Measurements from ENCODE around the gene XPO1. TPM values are rescaled to one million over a fixed set of nuclear protein-coding genes. Genes with fewer than 3 reads are reported as not detected.

Gene XPO1
- total RNA-seq, 1 experiment from 2014 or later, result 247 TPM

DNA sequence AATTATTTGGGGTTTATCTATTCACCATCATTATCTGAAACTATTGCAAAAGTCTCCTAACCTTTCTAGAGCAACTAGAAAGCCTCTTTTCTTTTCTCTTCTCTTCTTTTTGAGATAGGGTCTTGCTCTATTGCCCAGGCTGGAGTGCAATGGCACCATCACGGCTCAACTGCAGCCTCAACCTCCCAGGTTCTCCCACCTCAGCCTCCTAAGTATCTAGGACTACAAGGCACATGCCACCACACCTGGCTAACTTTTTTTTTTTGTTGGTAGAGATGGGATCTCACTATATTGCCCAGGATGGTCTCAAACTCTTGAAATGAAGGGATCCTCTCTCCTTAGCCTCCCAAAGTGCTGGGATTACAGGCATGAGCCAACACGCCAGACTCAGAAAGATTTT, 24.5 kb upstream of the XPO1 start:
- DNase-seq (ENCODE audit: low spot score), result no peak
- CTCF ChIA-PET, result no interaction called here
- no TSS peak for BruUV-seq (replicated peaks)
- no peaks in the 10 kb centered on the region for H3K36me3 ChIP-seq (ENCODE audit: insufficient read depth, low read length, poor library complexity, severe bottlenecking)
- intact Hi-C loops (cut with micrococcal nuclease; ENCODE audit: unreplicated experiment), result no loop called here
- peaks cover 5% of the 10 kb centered on the region for H3K27me3 ChIP-seq (replicated peaks; ENCODE audit: insufficient read depth, low read depth, low read length, poor library complexity)
- H3K4me3 ChIP-seq (ENCODE audit: low read depth, low read length, poor library complexity, severe bottlenecking), result no peak overlapping the region
- H3K9me3 ChIP-seq (ENCODE audit: low read depth, low read length, poor library complexity, severe bottlenecking), result no peaks in the 10 kb centered on the region
- TF ChIP-seq, protein P1, sequence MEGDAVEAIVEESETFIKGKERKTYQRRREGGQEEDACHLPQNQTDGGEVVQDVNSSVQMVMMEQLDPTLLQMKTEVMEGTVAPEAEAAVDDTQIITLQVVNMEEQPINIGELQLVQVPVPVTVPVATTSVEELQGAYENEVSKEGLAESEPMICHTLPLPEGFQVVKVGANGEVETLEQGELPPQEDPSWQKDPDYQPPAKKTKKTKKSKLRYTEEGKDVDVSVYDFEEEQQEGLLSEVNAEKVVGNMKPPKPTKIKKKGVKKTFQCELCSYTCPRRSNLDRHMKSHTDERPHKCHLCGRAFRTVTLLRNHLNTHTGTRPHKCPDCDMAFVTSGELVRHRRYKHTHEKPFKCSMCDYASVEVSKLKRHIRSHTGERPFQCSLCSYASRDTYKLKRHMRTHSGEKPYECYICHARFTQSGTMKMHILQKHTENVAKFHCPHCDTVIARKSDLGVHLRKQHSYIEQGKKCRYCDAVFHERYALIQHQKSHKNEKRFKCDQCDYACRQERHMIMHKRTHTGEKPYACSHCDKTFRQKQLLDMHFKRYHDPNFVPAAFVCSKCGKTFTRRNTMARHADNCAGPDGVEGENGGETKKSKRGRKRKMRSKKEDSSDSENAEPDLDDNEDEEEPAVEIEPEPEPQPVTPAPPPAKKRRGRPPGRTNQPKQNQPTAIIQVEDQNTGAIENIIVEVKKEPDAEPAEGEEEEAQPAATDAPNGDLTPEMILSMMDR (conservative IDR thresholded peaks at IDR 0.05; ENCODE audit: low read depth, low read length), result no peak
- no peak for TF ChIP-seq EZH2 (IDR thresholded peaks at IDR 0.05; ENCODE audit: borderline replicate concordance, low read depth, low read length, poor library complexity, severe bottlenecking)
- H3K27ac ChIP-seq (ENCODE audit: low read depth, low read length, poor library complexity, severe bottlenecking), result no peak overlapping the region
- POLR2A ChIA-PET (ENCODE audit: low non-redundant PET), result no interaction called here
- no peaks in the 10 kb centered on the region for H3K4me1 ChIP-seq (ENCODE audit: insufficient read depth, low read length, poor library complexity, severe bottlenecking)

DNA sequence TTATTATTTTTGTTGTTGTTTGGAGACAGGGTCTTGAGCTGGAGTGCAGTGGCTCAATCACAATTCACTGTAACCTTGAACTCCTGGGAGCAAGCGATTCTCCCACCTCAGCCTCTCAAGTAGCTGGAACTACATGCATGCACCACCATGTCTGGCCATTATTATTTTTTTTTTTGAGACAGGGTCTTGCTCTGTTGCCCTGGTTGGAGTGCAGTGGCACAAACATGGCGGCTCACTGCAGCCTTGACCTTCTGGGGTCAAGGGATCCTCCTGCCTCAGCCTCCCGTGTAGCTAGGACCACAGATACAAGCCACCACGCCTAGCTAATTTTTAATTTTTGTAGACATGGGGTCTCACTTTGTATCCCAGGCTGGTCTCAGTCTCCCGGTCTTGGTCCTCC, 20.0 kb upstream of the XPO1 start:
- no peak for DNase-seq (ENCODE audit: low spot score)
- ChIA-PET CTCF (no interaction called here), POLR2A (ENCODE audit: low non-redundant PET) (no interaction called here)
- no peak for TF ChIP-seq EZH2 (IDR thresholded peaks at IDR 0.05; ENCODE audit: borderline replicate concordance, low read depth, low read length, poor library complexity, severe bottlenecking)
- TF ChIP-seq, protein P1 (conservative IDR thresholded peaks at IDR 0.05; ENCODE audit: low read depth, low read length), result no peak
- peaks cover 5% of the 10 kb centered on the region for H3K27me3 ChIP-seq (replicated peaks; ENCODE audit: insufficient read depth, low read depth, low read length, poor library complexity)
- H3K4me3 ChIP-seq (ENCODE audit: low read depth, low read length, poor library complexity, severe bottlenecking), result no peak overlapping the region
- intact Hi-C loops (cut with micrococcal nuclease; ENCODE audit: unreplicated experiment), result no loop called here
- H3K9me3 ChIP-seq (ENCODE audit: low read depth, low read length, poor library complexity, severe bottlenecking), result no peaks in the 10 kb centered on the region
- no TSS peak for BruUV-seq (replicated peaks)
- no peaks in the 10 kb centered on the region for H3K36me3 ChIP-seq (ENCODE audit: insufficient read depth, low read length, poor library complexity, severe bottlenecking)
- H3K4me1 ChIP-seq (ENCODE audit: insufficient read depth, low read length, poor library complexity, severe bottlenecking), result no peaks in the 10 kb centered on the region
- H3K27ac ChIP-seq (ENCODE audit: low read depth, low read length, poor library complexity, severe bottlenecking), result no peak overlapping the region

DNA sequence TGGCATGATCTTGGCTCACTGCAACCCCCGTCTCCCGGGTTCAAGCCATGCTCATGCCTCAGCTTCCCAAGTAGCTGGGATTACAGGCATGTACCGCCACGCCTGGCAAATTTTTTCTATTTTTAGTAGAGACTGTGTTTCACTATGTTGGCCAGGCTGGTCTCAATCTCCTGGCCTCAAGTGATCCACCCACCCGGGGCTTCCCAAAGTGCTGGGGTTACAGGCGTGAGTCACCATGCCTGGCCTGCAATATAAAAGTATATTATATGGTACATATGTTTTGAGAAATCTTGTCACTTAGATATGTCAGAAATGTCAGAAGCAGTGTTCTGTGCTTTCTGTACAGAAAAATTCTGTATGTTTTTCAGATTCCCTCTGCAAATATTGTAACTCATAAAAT, 19.2 kb upstream of the XPO1 start:
- H3K36me3 ChIP-seq (ENCODE audit: insufficient read depth, low read length, poor library complexity, severe bottlenecking), result no peaks in the 10 kb centered on the region
- DNase-seq (ENCODE audit: low spot score), result no peak
- intact Hi-C loops (cut with micrococcal nuclease; ENCODE audit: unreplicated experiment), result no loop called here
- no peak overlapping the region for H3K4me3 ChIP-seq (ENCODE audit: low read depth, low read length, poor library complexity, severe bottlenecking)
- TF ChIP-seq, protein P1 (conservative IDR thresholded peaks at IDR 0.05; ENCODE audit: low read depth, low read length), result no peak
- no peak for TF ChIP-seq EZH2 (IDR thresholded peaks at IDR 0.05; ENCODE audit: borderline replicate concordance, low read depth, low read length, poor library complexity, severe bottlenecking)
- no peaks in the 10 kb centered on the region for H3K9me3 ChIP-seq (ENCODE audit: low read depth, low read length, poor library complexity, severe bottlenecking)
- no peak overlapping the region for H3K27ac ChIP-seq (ENCODE audit: low read depth, low read length, poor library complexity, severe bottlenecking)
- no TSS peak for BruUV-seq (replicated peaks)
- peaks cover 5% of the 10 kb centered on the region for H3K27me3 ChIP-seq (replicated peaks; ENCODE audit: insufficient read depth, low read depth, low read length, poor library complexity)
- POLR2A ChIA-PET (ENCODE audit: low non-redundant PET), result no interaction called here
- CTCF ChIA-PET, result no interaction called here
- H3K4me1 ChIP-seq (ENCODE audit: insufficient read depth, low read length, poor library complexity, severe bottlenecking), result no peaks in the 10 kb centered on the region
